Gastroesophageal sphincter (tissue), 3 donors: ENCODE data around the gene TXNRD1.

Experiments
- CTCF ChIP-seq, 4 experiments: fragments of 200-600 bp in 2 of 4; fragments of 450-650 bp in 2 of 4; sonication (generic) in 1 of 4; IDR thresholded peaks; one replicate each; pipeline ENCODE4 v1.5.1; 2017 to 2019; ENCODE audit warnings: antibody characterized with exemption in 4 of 4, mild to moderate bottlenecking in 2 of 4, moderate library complexity in 2 of 4
- POLR2A ChIP-seq, 2 donors: fragments of 450-650 bp; IDR thresholded peaks; one replicate each; pipeline ENCODE4 v1.6.1; 2017; ENCODE audit warnings: antibody characterized with exemption in 2 of 2, mild to moderate bottlenecking in 2 of 2, moderate library complexity in 1 of 2
- POLR2AphosphoS5 ChIP-seq: sonication (generic); formaldehyde crosslinking; IDR thresholded peaks from one replicate; pipeline ENCODE4 v1.6.1; 2017; ENCODE audit warnings: antibody characterized with exemption

- no peak for TF ChIP-seq POLR2A (IDR thresholded peaks at IDR 0.05)
- no peak for TF ChIP-seq CTCF (IDR thresholded peaks at IDR 0.05)
- no peak for TF ChIP-seq POLR2AphosphoS5
These were observed 88.9 kb downstream of the TXNRD1 start for GRCh38 chr12:104304261-104305009.
